Activated CD4-positive, CD25-positive, alpha-beta regulatory T cell treated with anti-CD3 and anti-CD28 coated beads, Interleukin-2, amount 50 U/mL, for 16 hours (primary cell): ENCODE measurements around the gene EXOC3.

ENCODE experiments used
- DNase-seq: peaks from one replicate; pipeline ENCODE4 v3.0.0-alpha.2; 2020; ENCODE audit warnings: low read depth, low spot score

EXOC3 gene

GRCh38 chr5:439181-439580, 3.8 kb upstream of the EXOC3 start:
- no peak for DNase-seq

- DNase-seq = no peak
These were observed 3.3 kb upstream of the EXOC3 start for GRCh38 chr5:439636-440035.

DNA sequence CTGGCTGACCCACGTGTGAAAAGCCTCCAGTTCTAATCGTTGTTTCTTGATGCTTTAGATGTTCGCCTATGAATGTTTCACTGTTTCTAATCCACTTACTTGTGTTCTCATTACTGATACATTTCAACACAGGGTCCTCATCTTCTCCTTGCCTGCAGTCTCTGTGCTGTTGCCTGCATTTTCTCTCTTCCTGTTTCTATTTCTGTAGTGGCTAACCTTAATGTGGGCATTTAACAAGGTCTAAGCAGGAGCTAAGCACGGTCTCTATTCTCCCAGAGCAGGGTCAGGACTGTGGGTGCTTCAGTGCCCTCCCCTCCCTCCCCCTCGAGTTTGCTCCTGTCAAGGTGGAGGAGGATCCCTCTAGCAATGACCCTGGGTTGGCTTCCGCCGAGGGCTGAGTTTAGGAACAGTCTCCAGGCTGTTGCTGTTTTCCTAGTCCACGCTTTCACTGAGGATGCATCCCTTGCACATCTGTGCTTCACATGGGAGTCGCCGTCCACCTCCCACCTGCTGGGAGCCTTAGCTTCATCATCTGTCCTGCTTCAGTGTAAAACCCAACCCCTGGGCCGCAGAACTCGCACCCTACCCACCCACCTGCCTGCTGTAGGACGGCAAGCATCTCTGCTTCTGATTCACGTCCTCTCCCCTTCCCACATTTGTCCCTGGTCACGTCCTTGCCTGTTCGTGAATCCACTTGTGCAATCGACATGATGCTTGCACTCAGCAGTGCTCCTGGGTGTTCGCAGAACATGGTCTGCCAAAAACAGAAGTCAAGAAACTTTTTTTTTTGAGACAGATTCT, 2.4 kb upstream of the EXOC3 start:
- DNase-seq = no peak

GRCh38 chr5:441996-442334, 1.0 kb upstream of the EXOC3 start:
- DNase-seq = no peak

DNA sequence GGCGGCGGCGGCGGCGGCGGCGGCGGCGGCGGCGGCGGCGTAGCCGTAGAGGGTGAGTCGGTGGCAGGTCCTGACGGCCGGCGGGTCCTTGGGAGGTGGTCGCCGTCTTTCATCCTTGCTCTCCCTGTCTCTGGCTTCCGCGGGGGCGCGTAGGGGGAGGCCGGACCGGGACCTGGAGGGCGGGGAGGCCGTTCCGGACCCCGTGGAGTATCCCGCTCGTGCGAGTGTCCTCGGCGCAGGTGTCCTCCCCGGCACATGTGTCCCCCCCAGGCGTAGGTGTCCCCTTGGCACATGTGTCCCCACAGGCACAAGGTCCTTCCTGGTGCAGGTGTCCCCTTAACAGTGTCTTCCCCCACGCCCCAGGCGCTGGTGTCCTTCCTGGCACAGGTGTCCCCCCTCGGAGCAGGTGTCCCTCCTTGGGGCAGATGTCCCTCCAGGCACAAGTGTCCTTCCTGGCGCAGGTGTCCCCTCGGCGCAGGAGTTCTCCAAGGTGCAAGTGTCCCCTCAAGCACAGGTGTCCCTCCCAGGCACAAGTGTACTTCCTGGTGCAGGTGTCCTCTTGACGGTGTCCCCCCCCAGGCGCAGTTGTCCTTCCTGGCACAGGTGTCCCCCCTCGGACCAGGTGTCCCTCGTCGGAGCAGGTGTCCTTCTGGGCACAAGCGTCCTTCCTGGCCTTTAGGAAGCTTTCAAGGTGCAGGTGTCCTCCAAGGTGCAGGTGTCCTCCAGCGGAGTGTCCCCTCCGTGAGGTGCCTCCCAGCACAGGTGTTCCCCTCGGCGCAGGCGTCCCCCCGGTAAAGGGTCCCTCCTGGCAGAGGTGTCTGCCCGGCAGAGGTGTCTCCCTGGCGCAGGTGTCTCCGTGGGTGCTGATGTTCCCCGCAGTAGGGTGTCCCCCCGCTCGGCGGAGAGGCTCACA, 519 bp downstream of the EXOC3 start:
- no peak for DNase-seq

GRCh38 chr5:444226-444625, 1.2 kb downstream of the EXOC3 start:
- DNase-seq = no peak

GRCh38 chr5:445591-445990, 2.6 kb downstream of the EXOC3 start:
- no peak for DNase-seq

DNA sequence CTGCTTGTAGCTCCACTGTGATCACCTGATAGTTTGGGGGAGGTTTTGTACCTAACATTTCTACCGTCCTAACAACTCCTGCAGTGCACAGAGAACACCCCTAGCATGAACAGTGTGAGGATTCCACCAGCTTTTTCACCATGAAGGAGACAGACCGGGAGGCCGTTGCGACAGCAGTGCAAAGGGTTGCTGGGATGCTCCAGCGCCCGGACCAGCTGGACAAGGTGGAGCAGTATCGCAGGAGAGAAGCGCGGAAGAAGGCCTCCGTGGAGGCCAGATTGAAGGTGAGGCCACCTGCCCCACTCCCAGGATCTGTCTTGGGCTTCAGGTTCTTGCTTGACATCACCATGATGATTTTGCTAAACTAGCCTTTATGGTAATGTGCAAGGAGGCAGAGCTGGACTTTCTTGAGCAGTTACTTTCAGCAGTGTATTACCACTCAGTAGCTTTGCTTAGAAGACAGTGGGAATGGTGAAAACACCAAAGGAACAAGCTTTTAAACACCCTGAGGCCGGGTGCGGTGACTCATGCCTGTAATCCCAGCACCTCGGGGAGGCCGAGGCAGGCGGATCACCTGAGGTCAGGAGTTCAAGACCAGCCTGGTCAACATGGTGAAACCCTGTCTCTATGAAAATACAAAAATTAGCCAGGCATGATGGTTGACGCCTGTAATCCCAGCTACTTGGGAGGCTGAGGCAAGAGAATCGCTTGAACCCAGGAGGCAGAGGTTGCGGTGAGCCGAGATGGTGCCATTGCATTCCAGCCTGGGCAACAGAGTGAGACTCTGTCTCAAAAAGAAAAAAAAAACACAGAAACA, 3.3 kb downstream of the EXOC3 start:
- DNase-seq = no peak

DNA sequence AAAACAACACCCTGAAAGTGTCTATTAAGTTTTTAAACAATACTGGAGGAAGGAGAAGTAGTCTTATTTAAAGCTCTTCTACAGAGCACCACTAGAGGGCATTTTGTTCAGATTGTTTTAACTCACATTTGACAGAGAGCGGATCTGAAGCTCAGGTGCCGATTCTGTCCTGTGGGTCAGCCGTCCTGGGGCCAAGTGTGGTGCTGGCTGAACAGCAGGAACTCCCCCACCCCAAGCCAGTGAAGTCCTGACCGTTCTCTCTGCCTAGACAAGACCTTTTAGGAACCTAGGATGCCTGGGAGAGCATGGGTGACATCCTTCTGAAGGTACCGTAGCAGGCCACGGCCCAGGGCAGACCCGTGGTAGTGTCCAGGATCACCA, 3.9 kb downstream of the EXOC3 start:
- DNase-seq = no peak

GRCh38 chr5:447501-447900, 4.5 kb downstream of the EXOC3 start:
- no peak for DNase-seq

DNA sequence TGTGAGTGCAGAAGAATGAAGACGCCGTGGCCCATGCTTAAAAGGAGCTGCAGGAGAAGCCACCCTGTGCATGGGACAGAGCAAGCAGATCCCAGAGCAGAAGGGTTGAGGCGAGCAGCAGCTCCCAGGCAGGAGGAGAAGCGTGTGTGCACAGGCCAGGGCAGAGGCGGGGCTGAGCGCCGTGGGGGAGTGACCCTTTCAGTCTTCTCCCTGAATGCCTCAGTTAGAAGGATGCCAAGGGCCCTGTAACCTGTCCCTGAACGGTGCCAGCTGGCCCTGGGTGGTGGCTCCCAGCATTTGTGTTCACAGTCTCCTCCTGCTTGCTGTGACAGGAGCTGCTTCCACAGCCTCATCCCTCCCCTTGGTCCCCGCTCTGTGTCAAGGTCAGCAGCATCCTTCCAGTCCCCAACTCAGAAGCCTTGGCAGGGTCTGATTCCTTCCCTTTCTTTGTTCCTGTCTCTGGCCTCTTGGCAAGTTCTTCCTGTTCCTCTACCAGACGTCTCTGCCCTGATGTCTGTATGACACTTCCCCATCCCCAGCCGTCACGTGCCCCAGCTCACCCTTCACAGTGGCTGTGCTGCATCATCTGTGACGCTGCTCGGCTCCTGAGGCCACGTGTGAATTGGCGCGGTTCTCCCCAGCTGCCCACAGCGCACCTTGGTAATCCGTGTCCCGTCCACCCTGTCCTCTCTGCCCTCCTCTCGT, 5.2 kb downstream of the EXOC3 start:
- DNase-seq = no peak

GRCh38 chr5:448766-449090, 5.8 kb downstream of the EXOC3 start:
- DNase-seq = no peak

DNA sequence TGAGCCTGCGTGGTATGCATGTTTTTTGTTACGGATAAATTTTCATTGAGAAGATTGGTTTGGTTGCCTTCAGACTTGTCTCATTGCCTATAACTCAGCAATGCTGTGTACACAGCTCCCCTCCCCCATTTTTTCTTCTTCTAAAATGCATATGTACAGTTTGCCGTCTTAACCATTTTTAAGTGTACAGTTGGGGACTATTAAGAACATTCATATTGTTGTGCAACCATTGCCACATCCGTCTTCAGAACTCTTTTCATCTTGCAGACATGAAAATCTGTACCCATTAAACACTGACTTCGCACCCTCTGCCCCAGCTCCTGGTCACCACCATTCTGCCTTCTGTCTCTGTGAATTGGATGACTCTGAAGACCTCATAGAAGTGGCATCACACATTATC, 6.2 kb downstream of the EXOC3 start:
- no peak for DNase-seq

DNA sequence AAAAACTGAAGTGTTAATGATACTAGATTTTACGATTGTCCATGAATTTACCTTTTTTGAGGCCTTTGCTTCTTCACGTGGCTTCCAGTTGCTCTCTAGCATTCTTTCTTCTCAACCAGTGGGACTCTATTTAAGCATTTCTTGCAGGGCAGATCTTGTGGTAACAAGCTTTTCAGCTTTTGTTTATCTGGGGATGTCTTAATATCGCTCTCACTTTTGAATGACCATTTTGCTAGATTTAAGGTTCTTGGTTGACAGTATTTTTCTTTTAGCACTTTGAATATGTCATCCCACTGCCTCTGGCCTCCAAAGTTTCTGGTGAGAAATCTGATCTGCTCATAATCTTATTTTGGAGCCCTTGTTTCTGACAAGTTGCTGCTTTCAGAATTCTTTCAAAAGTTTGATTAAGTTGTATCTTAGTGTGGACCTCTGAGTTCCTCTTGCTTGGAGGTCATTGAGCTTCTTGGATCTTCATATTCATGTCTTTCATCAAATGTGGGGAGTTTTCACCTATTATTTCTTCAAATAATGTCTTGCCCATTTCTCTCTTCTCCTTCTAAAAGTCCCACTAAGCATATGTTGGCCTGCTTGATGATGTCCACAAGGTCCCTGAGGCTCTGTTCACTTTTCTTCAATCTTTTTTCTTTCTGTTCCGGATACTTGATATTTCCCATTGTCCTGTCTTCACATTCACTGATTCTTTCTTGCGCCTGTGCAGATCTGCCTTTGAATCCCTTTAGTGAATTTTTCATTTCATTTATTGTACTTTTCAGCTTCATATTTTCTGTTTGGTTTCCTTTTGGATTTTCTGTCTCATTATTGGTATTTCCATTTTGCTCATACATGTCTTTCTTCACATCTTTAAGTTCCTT, 8.8 kb downstream of the EXOC3 start:
- DNase-seq = no peak

- DNase-seq = no peak
These were observed 10.2 kb downstream of the EXOC3 start for GRCh38 chr5:452978-453710.

GRCh38 chr5:453725-454481, 10.9 kb downstream of the EXOC3 start:
- DNase-seq = no peak

GRCh38 chr5:454936-455335, 12.0 kb downstream of the EXOC3 start:
- DNase-seq = no peak

GRCh38 chr5:455806-456205, 12.8 kb downstream of the EXOC3 start:
- DNase-seq = no peak
